Mucosa of descending colon (tissue), 3 donors: ENCODE data around the gene ST7. TPM values are rescaled to one million over a fixed set of nuclear protein-coding genes. Genes with fewer than 3 reads are reported as not detected.

Experiments
- ATAC-seq: fragments of 200-7000 bp; cut with Tn5 transposase; one replicate; pipeline ENCODE4 v1.9.1; 2020; ENCODE audit warnings: mild to moderate bottlenecking, moderate library complexity
- DNase-seq, 3 donors: peaks; one replicate each; pipeline ENCODE4 v3.0.0-alpha.2; 2020
- H3K36me3 ChIP-seq: fragments of 200-600 bp; one replicate; pipeline ENCODE4 v1.8.0; 2021; ENCODE audit warnings: low read depth, mild to moderate bottlenecking
- H3K4me1 ChIP-seq: fragments of 200-600 bp; one replicate; pipeline ENCODE4 v1.8.0; 2021; ENCODE audit warnings: low read depth, mild to moderate bottlenecking
- H3K4me3 ChIP-seq: fragments of 200-600 bp; one replicate; pipeline ENCODE4 v1.8.0; 2021; ENCODE audit warnings: mild to moderate bottlenecking
- H3K9me3 ChIP-seq: fragments of 200-600 bp; one replicate; pipeline ENCODE4 v1.8.0; 2021; ENCODE audit warnings: mild to moderate bottlenecking
- CTCF ChIP-seq: fragments of 200-600 bp; IDR thresholded peaks from one replicate; pipeline ENCODE4 v1.8.0; 2022; ENCODE audit warnings: antibody characterized with exemption, mild to moderate bottlenecking
- intact Hi-C, 2 donors: fragments of 100-400 bp; cut with DNase I in 1 of 2; cut with micrococcal nuclease in 1 of 2; formaldehyde crosslinking; loops; one replicate each; pipeline versions ENCODE4 v1.11.0 to v1.11.1; 2022; cut with DNase I, micrococcal nuclease
- total RNA-seq, 3 donors: library from RNA; stranded (reverse); fragmentation: NEBNext Ultra II Directional in 2 of 3; extraction: Animal tissue kit (Norgen Biotek cat#: 25700) in 2 of 3; gene quantifications; one replicate each; pipeline versions ENCODE4 v1.2.1 to v1.2.4, GENCODE V29; 2021 to 2023
- donor health status: DM: no; HTN: no; CAD: no; lungs with moderate emphysema.
- donor health status: DM: no; HTN: no; CAD: no.
- donor health status: DM: no; HTN: yes; CAD: no.

Gene ST7
- total RNA-seq, 3 donors from 2014 or later, result 10.1 to 22.0 (median 11.3) TPM

- no peak for TF ChIP-seq CTCF
- no peaks in the 10 kb centered on the region for H3K9me3 ChIP-seq
- intact Hi-C loops, result no loop called here
- peaks cover 10% of the 10 kb centered on the region for H3K4me1 ChIP-seq
- no peak for ATAC-seq
- no peaks in the 10 kb centered on the region for H3K36me3 ChIP-seq
- DNase-seq, result no peak
- H3K4me3 ChIP-seq, result no peak overlapping the region
Observed at GRCh38 chr7:117006907-117007684, 53.8 kb downstream of the ST7 start.

DNA sequence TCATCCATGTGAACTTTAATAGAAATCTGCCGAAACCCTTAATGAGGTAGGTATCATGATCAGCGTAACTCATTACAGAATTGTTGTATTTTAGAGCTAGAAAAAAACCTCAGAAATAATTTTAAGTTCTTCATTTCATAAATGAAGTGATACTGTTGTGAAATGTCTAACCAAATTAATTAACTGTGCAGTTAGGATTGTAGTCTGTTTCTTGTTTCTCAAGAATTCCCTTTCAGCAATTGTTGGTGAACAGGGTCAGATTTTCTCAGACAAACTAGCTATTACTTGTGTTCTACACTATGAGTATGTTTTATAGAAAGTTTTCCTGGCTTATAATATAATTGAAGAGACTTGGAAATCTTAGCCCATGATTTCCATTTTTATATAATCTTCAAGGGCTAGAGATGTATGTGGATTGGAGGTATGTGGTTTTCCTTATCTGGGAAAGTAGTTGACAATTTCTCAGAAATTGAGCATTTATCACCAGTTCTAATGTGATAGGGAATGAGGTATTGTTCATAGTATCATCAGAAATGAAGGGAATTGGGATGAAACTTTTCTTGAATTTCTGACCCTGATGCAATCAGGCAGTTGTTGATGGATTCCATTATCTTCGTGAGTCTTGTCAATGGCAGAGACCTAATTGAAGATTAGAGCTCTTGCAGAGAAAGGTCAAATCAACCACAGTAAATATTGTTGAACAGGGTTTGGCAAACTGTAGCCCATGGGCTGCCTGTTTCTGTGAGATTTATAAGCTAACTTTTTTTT is 55.0 kb downstream of the ST7 start:
- H3K9me3 ChIP-seq, result no peaks in the 10 kb centered on the region
- DNase-seq (no peak), ATAC-seq (no peak)

GRCh38 chr7:117008886-117009531 is 55.7 kb downstream of the ST7 start:
- peak in 1 of 3 donors; percentile 23 for DNase-seq
- no peak for ATAC-seq

More for the DNA sequence above, 55.0 kb downstream of the ST7 start:
- peaks cover 10% of the 10 kb centered on the region for H3K4me1 ChIP-seq
- no peak overlapping the region for H3K4me3 ChIP-seq
- no peak for TF ChIP-seq CTCF
- no peaks in the 10 kb centered on the region for H3K36me3 ChIP-seq
- intact Hi-C loops, result no loop called here

DNA sequence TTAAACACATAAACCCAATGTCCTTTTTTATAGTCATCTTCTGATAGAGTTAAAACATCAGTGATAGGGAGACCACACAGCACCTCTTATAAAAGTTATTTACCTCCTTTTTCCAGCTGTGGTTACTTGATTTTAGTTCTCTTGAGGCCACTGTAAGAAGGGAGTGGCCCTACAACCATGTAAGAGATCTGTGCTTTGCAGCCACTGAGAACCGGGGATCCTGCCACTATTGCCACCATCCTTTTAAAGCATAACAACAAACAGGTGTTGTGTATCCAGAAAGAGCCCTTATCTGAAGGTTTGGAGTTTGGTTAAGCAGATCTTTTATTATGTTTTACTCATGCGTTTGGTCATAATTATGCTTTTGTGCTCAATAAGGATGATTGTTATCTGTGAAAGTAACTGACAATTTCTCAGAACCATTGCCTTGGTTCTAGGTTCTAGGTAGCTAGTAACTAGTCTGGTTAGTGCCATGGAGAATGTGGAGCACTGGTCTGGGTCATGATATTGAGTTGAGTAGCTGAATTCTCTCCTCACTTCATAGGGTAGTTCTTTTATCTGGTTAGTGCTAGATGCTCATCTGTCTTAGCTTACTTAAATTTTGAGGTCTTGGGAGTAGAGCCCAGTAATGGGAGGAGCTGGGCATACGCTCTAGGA is 56.5 kb downstream of the ST7 start:
- intact Hi-C loops, result no loop called here
- H3K36me3 ChIP-seq, result no peaks in the 10 kb centered on the region
- H3K4me1 ChIP-seq, result peaks cover 13% of the 10 kb centered on the region
- ATAC-seq, result no peak
- no peak for DNase-seq
- H3K4me3 ChIP-seq, result no peak overlapping the region
- H3K9me3 ChIP-seq, result no peaks in the 10 kb centered on the region
- TF ChIP-seq CTCF, result no peak

More at GRCh38 chr7:117008886-117009531, 55.7 kb downstream of the ST7 start:
- Histone ChIP-seq H3K4me1 (peaks cover 10% of the 10 kb centered on the region), H3K4me3 (no peak overlapping the region), H3K9me3 (no peaks in the 10 kb centered on the region), H3K36me3 (no peaks in the 10 kb centered on the region)
- intact Hi-C loops, result no loop called here
- TF ChIP-seq CTCF, result no peak

DNA sequence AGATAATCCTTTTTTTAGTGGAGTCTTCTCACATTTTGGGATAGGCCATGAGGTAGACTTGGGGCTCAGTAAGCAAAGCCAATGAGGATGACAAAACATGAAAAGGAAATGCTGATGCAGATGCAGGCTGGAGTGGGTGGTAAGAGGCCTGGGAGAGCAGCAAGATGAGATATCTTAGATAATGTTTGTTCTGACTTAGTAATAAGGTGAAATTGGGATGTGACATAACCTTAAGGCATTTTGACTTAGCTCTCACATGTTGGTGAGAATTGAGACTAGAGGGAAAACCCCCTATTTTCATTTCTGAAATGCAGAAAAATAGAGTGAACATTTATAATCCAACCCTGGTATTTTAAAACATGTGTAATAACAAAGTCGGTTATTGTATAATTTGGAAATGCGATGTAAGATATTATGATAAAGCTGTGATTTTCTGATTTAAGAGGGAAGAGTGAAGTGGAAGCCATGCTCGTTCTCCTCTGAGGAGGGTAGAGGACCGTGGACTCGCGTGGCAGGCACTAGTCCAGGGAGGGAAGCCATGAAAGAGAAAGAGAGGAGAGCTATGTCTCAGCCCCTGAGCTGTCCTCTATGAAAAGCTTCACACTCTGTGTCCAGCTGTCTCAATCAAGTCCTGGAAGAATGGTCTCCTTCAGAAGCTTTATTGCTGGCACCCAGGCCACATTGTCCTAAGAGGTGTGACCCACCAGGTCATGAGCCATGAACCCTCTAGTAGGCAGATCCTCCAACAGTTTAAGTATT is 57.3 kb downstream of the ST7 start:
- no peak for TF ChIP-seq CTCF
- peaks cover 13% of the 10 kb centered on the region for H3K4me1 ChIP-seq
- DNase-seq (no peak), ATAC-seq (no peak)
- no peaks in the 10 kb centered on the region for H3K36me3 ChIP-seq
- intact Hi-C loops, result no loop called here
- no peak overlapping the region for H3K4me3 ChIP-seq
- H3K9me3 ChIP-seq, result no peaks in the 10 kb centered on the region
